DOHH2 (cell line): ENCODE results near the gene AHSP.

Experiments
- EZH2phosphoT487 ChIP-seq: fragments of 200-600 bp; sonication (generic); IDR thresholded peaks from 2 replicates; pipeline ENCODE4 v1.6.1; 2017; ENCODE audit warnings: borderline replicate concordance, mild to moderate bottlenecking, antibody characterized with exemption, low read length, moderate library complexity, mixed read lengths
- TF ChIP-seq, protein P1 (sequence below): fragments of 200-600 bp; sonication (generic); IDR thresholded peaks from one replicate; pipeline ENCODE4 v1.5.1; 2014; ENCODE audit warnings: antibody characterized with exemption, mild to moderate bottlenecking, low read depth, low read length; ENCODE audit not compliant: poor library complexity, severe bottlenecking

DNA sequence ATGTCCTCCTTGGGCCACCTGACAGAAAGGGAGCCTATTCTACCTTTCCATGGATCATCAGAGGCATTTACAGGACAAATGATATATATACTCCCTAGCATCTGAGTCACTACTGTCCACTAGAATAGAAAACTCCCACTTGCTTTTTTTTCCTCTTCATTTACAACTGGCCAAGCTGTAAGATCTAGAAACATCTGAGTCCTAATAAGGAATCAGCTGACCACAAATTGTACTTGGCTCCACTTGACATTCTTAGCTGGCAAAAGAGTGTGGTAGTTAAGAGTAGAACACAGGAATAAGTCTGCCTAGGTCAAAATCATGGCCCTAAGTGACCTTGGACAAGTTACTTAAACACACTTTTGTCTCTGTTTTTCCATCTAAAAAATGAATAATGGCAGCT is 24.7 kb upstream of the AHSP start:
- TF ChIP-seq, protein P1, sequence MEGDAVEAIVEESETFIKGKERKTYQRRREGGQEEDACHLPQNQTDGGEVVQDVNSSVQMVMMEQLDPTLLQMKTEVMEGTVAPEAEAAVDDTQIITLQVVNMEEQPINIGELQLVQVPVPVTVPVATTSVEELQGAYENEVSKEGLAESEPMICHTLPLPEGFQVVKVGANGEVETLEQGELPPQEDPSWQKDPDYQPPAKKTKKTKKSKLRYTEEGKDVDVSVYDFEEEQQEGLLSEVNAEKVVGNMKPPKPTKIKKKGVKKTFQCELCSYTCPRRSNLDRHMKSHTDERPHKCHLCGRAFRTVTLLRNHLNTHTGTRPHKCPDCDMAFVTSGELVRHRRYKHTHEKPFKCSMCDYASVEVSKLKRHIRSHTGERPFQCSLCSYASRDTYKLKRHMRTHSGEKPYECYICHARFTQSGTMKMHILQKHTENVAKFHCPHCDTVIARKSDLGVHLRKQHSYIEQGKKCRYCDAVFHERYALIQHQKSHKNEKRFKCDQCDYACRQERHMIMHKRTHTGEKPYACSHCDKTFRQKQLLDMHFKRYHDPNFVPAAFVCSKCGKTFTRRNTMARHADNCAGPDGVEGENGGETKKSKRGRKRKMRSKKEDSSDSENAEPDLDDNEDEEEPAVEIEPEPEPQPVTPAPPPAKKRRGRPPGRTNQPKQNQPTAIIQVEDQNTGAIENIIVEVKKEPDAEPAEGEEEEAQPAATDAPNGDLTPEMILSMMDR, result no peak
- no peak for TF ChIP-seq EZH2phosphoT487
